ENCODE results near the gene SRSF3.

Gene SRSF3

DNA sequence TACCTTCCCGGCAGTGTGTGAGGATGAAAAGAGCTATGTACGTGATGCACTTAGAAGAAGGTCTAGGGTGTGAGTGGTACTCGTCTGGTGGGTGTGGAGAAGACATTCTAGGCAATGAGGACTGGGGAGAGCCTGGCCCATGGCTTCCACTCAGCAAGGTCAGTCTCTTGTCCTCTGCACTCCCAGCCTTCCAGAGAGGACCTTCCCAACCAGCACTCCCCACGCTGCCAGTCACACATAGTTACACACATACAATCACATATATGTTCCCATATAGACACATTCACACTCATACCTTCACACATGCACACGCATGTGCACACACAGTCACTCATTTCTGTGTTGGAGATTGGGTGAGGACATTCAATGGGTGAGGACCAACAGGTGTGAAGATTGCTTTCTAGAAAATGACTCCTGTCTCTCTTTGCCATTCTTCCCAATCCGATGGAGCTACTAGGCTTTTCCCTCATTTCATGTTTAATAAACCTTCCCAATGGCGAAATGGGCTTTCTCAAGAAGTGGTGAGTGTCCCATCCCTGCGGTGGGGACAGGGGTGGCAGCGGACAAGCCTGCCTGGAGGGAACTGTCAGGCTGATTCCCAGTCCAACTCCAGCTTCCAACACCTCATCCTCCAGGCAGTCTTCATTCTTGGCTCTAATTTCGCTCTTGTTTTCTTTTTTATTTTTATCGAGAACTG lies 30.4 kb downstream of the SRSF3 start:
- DNase-seq = no peak

DNA sequence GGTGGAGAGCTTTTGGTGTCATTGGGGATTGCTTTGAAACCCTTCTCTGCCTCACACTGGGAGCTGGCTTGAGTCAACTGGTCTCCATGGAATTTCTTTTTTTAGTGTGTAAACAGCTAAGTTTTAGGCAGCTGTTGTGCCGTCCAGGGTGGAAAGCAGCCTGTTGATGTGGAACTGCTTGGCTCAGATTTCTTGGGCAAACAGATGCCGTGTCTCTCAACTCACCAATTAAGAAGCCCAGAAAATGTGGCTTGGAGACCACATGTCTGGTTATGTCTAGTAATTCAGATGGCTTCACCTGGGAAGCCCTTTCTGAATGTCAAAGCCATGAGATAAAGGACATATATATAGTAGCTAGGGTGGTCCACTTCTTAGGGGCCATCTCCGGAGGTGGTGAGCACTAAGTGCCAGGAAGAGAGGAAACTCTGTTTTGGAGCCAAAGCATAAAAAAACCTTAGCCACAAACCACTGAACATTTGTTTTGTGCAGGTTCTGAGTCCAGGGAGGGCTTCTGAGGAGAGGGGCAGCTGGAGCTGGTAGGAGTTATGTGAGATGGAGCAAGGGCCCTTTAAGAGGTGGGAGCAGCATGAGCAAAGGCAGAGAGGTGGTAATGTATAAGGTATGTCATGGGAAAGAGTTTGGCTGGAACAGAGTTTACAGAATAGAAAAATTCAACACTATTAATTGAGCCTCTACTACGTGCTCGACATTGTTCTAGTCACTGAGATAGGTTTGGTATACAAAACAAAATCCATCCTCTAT lies 31.2 kb downstream of the SRSF3 start:
- no peak for DNase-seq

- DNase-seq = no peak
Measured at GRCh38 chr6:36626636-36627035, 32.5 kb downstream of the SRSF3 start.

DNA sequence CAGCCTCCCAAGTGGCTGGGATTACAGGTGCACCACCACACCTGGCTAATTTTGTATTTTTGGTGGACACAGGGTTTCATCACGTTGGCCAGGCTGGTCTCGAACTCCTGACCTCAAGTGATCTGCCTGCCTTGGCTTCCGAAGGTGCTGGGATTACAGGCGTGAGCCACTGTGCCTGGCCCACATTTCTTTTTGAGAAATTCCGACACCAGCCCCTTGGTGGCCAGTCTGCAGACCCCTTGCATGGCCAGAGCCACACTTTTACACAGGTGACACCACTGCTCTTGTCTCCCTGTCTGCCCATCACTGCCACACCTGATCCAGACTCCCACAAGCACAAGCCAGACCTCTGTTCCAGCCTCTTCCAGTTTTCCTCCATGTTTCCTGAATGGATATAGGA lies 33.0 kb downstream of the SRSF3 start:
- no peak for DNase-seq

DNA sequence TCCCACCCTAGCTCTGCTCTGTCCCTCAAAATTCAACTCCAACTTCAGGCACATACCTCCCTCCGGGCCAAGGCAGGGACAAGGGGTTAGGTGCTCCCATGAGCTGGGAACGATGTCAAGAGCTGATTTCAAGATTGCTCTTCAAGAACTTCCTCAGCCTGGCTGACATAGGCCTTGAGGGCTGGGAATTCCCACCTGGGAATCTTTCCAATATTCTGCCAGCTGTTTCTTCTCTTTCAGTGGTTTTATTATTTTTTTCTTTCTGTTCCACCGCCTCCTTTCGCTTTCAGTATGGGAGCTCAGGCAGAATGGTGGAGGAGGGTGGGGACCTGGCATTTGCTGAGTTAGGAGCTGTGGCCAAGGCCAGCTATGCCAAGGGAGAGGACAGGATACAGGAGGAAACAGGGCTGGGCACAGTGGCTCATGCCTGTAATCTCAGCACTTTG lies 33.7 kb downstream of the SRSF3 start:
- DNase-seq = no peak

GRCh38 chr6:36629784-36630183 lies 35.6 kb downstream of the SRSF3 start:
- DNase-seq = no peak

GRCh38 chr6:36631326-36632011 lies 37.3 kb downstream of the SRSF3 start:
- DNase-seq = no peak

GRCh38 chr6:36633370-36633769 lies 39.2 kb downstream of the SRSF3 start:
- no peak for DNase-seq

- no peak for DNase-seq
Measured at GRCh38 chr6:36633915-36634314, 39.8 kb downstream of the SRSF3 start.

- no peak for DNase-seq
Measured at GRCh38 chr6:36634317-36635108, 40.4 kb downstream of the SRSF3 start.

DNA sequence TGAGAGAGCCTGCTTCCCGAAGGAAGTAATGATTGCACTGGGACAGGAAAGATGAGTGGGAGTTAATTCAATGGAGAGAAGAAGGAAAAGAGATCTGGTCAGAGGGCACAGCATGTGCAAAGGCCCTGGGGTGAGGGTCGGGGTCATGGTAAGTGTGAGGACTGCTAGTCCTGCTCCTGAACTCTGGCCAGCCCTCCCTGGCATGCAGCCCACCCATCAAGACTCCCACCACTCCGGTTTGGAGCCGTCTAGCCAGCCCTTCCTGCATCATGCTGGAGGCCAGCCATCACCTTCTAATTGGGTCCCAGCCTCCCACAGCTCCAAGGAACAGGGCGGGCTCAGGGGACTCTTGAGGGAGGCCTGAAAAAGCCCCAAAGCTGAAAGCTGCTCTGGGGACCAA lies 42.1 kb downstream of the SRSF3 start:
- no peak for DNase-seq

DNA sequence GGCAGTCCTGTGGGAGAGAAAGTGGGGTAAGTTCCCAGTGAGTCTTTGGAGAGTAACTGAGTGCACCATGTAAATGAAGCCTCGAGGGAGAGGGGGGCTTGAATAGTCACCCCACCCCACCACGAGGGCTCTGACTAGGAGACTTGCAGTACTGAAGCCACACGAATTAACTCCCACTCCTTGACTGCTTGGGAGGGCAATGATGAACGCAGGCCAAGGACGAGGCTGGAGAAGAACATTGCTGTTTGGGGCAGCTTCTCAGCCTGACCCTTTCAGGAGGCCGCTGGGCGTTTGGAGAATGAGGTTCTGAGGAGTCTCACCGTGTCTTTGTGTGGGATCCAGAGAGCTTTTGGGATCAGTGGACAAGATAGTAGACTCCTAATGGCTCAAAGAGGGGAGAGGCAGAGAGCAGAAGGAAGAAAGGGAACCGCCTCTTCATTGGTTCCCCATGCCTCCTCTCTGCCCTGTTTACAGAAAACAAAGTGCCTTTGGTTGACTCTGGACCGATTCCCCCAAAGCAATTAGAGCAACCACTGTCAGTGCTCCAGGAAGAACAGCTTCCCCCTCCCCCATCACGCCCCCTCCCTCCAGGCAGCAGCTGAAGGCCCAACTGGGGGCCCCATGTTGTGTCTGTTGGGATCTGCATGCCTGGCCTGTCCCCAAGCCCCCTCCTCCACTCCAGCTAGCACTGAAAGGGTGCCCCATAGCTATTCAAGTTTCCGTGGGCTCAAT lies 42.7 kb downstream of the SRSF3 start:
- no peak for DNase-seq

DNA sequence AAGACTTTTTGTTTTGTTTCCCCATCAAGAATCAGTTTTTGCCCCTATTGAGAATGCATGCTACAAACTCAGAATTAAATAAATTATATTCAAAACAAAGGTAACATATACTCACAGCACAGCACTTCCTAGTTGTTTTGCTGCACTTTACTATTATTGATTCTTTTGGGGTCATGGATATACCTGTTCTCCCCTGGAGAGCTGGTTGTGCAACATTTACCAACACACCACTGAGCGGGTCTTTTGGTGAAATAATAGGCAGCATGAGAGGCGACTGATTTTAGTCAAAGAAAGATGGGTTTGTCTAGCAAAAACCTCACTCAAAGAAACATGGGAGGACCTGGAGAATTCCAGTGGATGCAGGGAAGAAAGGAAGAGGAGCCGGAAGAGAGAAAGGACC lies 44.4 kb downstream of the SRSF3 start:
- DNase-seq = no peak

- DNase-seq = no peak
Measured at GRCh38 chr6:36639171-36639808, 45.1 kb downstream of the SRSF3 start.

- no peak for DNase-seq
Measured at GRCh38 chr6:36641543-36641942, 47.4 kb downstream of the SRSF3 start.

- no peak for DNase-seq
Measured at GRCh38 chr6:36642913-36643817, 49.0 kb downstream of the SRSF3 start.

DNA sequence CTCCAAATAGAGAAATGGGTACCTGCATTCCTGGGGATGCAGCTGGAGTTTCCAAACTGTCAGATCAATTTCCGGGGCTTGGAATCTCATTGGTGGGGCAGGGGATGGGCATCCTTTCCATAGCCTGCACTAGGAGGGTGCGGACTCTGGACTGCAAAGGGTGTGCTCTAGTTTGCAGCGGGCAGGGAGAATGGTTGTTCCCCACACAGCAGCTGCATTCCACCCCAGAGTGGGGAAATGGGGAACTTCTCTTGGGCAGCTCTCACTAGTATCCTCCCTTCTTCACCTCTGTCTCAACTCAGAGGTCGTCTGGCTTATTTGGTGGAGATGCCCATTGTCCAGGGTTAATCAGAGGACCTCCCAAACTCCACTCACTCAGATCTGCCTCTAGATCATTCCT lies 49.8 kb downstream of the SRSF3 start:
- no peak for DNase-seq

GRCh38 chr6:36649086-36649485 lies 54.9 kb downstream of the SRSF3 start:
- DNase-seq = no peak

DNA sequence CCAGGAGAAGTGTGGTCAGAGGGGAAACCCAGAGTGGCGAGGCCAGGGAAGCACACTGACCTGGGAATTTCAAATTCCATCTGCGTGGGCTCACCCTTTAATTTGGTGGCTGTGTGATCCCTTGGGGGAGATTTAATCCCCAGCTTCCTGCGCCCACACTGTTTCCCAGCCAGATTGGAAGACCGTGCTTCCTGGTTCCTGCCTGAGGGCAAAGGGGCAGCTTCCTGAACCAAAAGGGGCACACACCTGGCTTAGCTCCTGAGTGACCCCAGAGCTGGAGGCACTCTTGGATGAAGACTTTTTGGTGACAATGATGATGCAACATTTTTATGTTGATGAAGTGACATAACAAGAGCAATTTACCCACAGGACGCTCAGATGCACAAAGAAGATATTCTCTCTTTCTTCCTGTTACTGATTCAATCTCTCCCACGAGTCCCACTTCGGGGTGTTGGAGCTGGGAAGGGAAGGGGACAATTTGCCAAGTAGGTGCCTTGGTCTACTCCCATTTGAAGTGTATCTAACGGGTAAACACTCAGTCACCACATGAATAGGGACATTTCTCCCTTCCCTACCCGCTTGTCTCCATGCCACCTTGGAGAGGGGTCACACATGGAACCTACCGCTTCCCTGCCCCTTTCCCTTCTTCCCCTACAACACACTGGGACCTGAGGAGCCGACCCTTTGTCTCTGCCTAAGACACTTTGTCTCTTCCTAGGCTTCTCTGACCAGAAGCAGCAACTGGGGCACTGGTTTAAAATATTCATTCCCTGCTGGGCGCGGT lies 55.7 kb downstream of the SRSF3 start:
- DNase-seq = no peak
